ENCODE data around the gene SLC47A2. TPM values are rescaled to one million over a fixed set of nuclear protein-coding genes. Genes with fewer than 3 reads are reported as not detected.

SLC47A2 gene
- total RNA-seq, 2 experiments from 2014 or later = not detected

- no peaks in the 10 kb centered on the region for H3K79me2 ChIP-seq (ENCODE audit: insufficient read depth, low read depth, low read length)
- no TSS peak for BruUV-seq (replicated peaks)
- POLR2A ChIA-PET = no interaction called here
- H3K27ac ChIP-seq (ENCODE audit: low read depth, low read length, poor library complexity, severe bottlenecking) = no peak overlapping the region
- no peaks in the 10 kb centered on the region for H3K9me2 ChIP-seq (ENCODE audit: insufficient read depth, low read length)
- H3K4me3 ChIP-seq (ENCODE audit: low read depth, low read length, poor library complexity, severe bottlenecking) = no peak overlapping the region
- no peak overlapping the region for H3K4me2 ChIP-seq (ENCODE audit: low read length)
- no peaks in the 10 kb centered on the region for H3K9me3 ChIP-seq (ENCODE audit: low read length)
- H2AFZ ChIP-seq (ENCODE audit: low read length) = no peak overlapping the region
- H4K20me1 ChIP-seq (ENCODE audit: insufficient read depth, low read length) = no peaks in the 10 kb centered on the region
- H3K4me1 ChIP-seq (ENCODE audit: insufficient read depth, low read length, poor library complexity, severe bottlenecking) = no peaks in the 10 kb centered on the region
- intact Hi-C loops (cut with micrococcal nuclease; ENCODE audit: unreplicated experiment) = no loop called here
- no peaks in the 10 kb centered on the region for H3K36me3 ChIP-seq (ENCODE audit: insufficient read depth, low read length)
- TF ChIP-seq EZH2phosphoT487 (IDR thresholded peaks at IDR 0.05; ENCODE audit: borderline replicate concordance, low read depth, low read length) (no peak), CTCF (conservative IDR thresholded peaks at IDR 0.05; ENCODE audit: low read length) (no peak)
- no peak for DNase-seq (ENCODE audit: low spot score)
- CTCF ChIA-PET (ENCODE audit: unreplicated experiment) = interaction anchor here (0.7 kb wide), 1 partner anchor 421 kb away, joined by 3 read pairs; no protein-coding TSS in a partner anchor
Measured at GRCh38 chr17:19747159-19747719, 30.9 kb upstream of the SLC47A2 start.

GRCh38 chr17:19746517-19746916 is 30.1 kb upstream of the SLC47A2 start:
- no TSS peak for BruUV-seq (replicated peaks)
- intact Hi-C loops (cut with micrococcal nuclease; ENCODE audit: unreplicated experiment) = no loop called here
- no peaks in the 10 kb centered on the region for H3K4me1 ChIP-seq (ENCODE audit: insufficient read depth, low read length, poor library complexity, severe bottlenecking)

More at GRCh38 chr17:19746517-19746916, 30.1 kb upstream of the SLC47A2 start:
- H3K79me2 ChIP-seq (ENCODE audit: insufficient read depth, low read depth, low read length) = no peaks in the 10 kb centered on the region
- TF ChIP-seq EZH2phosphoT487 (IDR thresholded peaks at IDR 0.05; ENCODE audit: borderline replicate concordance, low read depth, low read length) (no peak), CTCF (conservative IDR thresholded peaks at IDR 0.05; ENCODE audit: low read length) (no peak)
- no peak overlapping the region for H3K4me2 ChIP-seq (ENCODE audit: low read length)
- no peaks in the 10 kb centered on the region for H3K9me3 ChIP-seq (ENCODE audit: low read length)
- ChIA-PET POLR2A (no interaction called here), CTCF (ENCODE audit: unreplicated experiment) (interaction anchor here (0.7 kb wide), 1 partner anchor 420 kb away, joined by 3 read pairs; no protein-coding TSS in a partner anchor)
- H3K36me3 ChIP-seq (ENCODE audit: insufficient read depth, low read length) = no peaks in the 10 kb centered on the region
- no peak for DNase-seq (ENCODE audit: low spot score)
- H4K20me1 ChIP-seq (ENCODE audit: insufficient read depth, low read length) = no peaks in the 10 kb centered on the region
- H3K27ac ChIP-seq (ENCODE audit: low read depth, low read length, poor library complexity, severe bottlenecking) = no peak overlapping the region
- no peaks in the 10 kb centered on the region for H3K9me2 ChIP-seq (ENCODE audit: insufficient read depth, low read length)
- H3K4me3 ChIP-seq (ENCODE audit: low read depth, low read length, poor library complexity, severe bottlenecking) = no peak overlapping the region
- no peak overlapping the region for H2AFZ ChIP-seq (ENCODE audit: low read length)

All from OCI-LY7 (cell line).